CD4-positive, alpha-beta T cell treated with Interleukin-15 for 1 hour (primary cell): ENCODE results near the gene SEBOX.
"Not testable (repeated sequence)": the region's sequence is repeated elsewhere in the genome, so short reads cannot be mapped to it uniquely, and the experiment has no call there.

ENCODE experiments used
- DNase-seq: peaks from one replicate; pipeline ENCODE4 v3.0.0-alpha.2; 2020

Gene SEBOX

DNA sequence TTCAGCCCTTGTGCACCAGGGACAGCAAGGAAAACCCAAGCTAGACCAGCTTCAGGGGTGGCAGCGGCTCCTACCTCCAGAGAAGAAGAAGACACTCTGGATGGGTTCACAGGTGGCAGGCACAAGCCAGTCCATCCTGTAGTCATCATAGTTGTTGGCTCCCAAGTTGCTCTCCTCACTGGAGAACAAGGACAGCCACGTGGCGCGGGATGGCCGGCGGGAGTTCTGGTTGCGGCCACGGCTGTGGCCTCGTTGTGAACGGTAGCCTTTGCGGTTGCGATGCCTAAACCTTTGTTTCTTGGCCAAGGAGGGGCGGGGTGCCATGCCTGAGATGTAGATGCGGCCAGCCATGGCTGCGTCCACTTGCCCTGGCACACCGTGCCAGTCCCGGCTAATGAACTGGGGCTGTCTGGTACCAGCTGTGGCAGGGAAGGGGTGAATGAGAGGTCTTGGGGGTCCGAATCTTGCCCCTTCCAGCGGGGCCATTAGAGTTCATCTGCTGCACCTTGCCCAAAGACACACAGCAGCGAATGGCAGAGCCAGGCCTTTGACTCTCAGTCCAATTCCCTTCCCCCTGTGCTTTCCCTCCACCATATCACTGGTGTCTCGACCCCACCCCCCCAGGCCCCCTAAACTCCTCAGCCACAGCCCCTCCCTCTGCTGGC lies 2.8 kb upstream of the SEBOX start:
- DNase-seq: no peak

DNA sequence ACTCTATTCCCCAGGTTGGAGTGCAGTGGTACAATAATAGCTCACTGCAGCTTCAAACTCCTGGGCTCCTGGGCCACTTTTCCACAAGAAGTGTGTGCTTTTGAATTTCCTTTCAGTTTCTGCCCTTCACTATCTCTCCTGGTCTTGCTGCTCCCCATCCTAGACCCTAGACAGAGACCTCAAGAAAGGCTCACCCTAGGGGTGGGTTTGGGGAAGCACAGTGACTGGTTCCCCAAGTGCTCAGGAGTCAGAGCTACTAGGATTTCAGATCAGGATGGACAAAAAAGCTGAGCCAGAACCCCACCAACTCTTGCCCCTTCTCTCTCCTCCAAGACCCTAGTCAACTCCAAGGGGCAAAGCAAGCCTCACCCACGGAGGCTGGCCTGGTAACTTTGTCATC lies 1.6 kb upstream of the SEBOX start:
- DNase-seq: no peak

DNA sequence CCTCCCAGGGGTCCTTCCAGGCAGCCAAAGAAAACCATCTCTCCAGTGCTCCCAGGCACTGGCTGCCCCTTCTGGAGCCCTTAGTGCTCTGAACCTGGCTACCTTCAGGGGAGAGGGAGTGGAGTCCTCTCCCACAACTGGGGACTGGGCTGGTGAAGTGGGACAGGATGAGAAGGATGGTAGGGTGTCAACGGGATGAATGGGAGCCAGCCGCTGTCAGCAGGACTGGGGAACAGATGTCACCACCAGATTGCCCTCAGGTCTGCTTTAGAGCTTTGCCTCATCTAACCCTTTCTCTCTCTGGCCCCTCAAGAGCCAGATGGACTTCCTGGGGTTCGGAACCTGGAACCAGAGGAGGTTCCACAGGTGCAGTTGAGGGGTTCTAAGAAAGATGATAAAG lies 488 bp upstream of the SEBOX start:
- no peak for DNase-seq

DNA sequence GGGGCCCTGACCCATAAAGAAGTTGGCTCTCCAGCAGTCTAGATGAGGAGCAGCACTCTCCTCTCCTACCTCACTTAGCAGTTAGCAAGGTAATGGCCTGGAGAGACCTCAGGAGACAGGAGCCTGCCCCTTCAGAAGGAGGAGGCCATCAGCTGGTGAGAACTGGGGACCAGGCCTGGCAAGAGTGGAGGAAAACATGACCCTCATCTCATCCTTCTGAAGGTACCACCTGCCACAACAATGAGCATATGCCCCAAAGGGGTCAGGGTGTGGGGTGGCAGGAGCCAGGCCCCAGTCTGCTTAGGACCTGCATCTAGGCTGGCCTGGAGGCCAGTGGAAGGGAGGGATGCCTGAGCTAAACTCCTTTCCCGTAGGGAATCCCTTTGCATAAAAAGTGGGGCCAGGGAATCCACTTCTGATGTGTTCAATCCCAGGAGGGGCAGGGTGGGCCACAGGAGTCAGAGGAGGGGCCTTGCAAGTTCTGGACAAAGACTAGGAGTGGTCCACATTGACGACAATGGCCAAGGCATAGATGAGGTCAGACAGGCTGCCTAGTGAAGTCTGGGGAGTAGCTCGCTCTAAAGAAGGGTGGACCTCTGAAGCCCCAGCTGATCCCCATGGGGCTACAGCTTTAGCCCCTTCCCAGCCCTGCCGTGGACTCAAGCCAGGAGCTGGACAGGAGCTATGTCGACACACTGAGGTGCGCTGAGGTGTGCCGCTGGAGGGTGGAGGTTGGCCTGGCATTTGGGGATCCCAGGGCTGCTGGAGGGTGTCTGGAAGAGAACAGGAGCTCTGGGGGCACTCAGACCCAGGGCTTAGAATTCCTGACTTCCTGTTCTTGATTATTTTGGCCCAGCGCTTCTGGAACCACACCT lies 986 bp downstream of the SEBOX start:
- DNase-seq: no peak

DNA sequence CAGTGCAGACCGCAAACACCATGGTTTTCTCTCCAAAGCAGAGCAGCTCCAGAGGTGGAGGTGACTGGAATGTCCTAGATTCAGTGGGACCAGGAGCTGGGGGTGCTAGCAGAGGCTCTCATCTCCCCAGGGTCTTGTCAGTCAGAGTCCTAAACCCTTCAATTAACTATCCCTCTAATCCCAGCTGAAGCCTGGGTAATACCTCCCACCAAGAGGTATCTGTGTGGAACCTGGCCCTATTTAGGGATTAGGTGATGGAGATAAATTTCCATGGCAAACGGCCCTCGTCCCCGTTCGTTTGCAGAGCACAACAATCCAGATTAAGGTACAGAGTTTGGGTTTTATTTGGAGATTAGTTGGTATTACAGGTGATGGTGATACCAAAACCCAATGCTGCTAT lies 1.8 kb downstream of the SEBOX start:
- no peak for DNase-seq

DNA sequence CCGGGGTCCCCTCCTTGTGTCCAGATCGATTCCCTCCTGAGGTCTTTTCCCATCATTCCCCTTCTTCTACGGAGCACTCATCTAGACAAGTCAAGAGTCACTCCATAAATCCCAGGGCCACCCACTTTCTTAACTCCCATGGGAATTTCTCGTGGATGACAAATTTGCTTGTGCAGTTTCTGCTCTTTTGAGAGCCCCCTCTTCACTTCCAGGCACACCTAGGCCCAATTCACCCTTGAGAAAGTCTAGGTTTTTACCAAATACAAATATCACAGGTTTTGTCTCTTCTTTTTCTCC lies 7.2 kb downstream of the SEBOX start:
- no peak for DNase-seq

DNA sequence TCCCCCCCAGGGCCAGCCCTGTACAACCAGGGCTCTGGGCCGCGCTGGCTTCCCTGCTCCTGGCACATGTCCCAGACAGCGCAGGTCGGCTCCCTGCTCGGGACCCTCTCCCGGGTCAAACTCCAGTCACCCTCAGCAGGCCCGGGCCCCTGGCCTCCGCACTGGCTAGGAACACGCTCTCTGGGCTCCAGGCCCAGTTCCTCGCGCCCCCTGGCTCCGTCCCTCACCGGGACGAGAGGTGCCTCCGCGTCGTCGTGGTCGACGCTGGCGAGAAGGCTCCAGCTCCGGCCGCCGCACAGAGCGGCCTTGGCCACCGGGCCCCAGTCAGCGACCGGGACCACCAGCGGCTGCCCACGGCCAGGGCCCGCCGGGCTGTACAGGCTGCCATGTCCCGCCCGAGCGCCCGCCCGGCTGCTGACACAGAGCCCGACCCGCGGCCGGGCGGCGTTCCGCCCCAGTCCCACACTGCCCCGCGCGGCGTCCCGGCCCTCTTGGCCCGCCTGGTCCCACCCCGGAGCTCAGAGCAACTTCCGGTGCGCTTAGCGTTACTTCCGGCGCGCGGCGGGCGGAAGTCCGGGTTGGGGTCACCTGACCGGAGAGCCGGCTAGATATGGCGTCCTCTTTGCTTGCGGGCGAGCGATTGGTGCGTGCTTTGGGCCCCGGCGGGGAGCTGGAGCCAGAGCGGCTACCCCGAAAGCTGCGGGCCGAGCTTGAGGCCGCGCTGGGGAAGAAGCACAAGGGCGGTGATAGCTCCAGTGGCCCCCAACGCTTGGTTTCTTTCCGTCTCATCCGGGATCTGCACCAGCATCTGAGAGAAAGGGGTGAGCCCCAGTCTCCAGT lies 7.7 kb downstream of the SEBOX start, which contains the start of gene POLDIP2:
Gene POLDIP2, minus strand, starts transcription at position 467 of the 840 bp plus-strand sequence. Its CDS starts 79 bp downstream, at position 388.
- peak; percentile 96 for DNase-seq

DNA sequence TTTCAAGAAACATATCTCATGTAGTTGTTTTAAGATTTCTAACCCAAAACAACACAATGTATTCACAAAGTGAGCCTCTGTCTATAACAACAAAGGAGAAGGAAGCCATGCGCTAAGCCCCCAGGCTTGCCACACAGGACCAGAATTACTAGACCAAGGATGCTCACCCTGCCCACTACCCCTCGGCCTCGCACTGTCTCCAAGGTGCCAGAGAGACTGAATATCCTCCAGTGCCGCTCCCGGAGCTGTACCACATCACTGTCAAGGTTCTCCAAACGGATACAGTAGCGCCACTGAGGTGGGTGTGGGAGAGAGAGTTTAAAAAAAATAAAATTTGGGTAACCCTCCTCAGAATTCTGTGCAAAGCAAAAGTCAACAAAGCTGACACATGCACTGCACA lies 14.7 kb downstream of the SEBOX start:
- DNase-seq: no peak

DNA sequence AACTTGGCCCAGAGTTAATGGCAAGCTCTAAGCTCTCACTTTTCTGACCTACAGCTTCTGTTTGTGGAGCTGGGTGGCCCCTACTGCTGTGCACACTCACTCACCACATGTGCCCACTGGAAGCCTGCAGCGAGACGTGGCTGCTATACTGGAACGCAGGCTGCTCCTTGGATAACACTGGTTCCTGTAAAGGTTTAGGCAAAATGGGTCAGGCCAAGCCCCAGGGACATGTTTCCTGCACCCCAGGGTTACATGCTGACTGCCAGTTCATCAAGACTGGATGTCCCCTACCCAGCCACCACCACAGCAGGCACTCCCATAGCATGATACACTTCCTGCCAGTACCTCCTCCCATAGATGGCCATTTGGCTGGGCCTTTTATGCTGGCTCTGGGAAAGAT lies 16.0 kb downstream of the SEBOX start:
- DNase-seq: no peak

DNA sequence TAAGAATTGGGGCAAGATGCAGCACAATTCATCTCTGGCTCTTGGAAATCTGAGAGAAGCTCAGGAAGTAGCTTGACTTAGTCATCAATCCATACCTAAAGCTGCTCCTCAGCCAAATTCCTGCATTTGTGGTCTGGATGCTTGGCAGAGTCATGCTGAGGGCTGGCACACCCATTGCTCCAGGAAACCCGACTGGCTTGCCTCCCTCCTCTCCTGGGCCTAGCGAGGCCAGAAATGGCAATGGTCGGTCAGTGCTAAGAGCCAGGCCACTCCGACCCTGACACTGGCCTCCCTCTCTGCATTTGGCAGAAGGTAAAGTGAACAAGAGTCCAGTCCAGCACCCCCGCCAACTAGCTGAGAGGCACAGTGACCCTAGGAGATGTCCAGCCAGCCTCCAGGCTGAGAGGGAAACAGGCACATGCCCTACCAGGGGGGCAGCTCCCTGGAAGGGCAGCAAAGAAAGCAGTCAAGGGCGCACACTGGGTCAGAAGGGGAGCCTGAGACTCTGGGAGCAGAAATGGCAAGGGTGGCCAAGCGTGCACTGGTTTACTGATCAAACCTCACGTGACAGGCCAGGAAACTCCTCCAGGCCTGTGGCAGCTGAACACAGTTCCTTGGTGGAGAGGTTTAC lies 17.6 kb downstream of the SEBOX start:
- DNase-seq: no peak

DNA sequence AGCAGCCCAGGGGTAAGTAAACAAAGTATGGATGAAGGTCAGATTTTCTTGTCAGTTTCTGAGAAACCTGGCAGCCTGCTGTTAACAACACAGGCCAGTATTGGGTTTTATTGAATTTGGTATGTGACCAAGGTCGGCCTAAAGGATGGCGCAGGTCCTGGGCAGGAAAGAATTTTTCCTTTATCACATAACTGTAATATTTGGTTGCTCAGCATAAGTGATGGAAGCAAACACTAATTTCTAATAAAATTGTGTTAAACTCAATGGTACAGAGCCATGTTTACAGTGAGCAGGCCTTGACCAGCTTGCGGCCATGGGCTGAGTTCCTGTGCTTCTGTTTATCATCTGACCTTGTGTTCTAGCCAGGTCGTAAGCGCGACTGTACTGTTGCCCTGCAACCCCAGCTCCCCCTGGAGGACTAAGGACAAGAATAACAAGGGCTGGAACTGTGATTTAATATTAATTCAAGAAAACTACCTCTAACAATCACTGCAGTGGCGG lies 18.2 kb downstream of the SEBOX start:
- DNase-seq: no peak

DNA sequence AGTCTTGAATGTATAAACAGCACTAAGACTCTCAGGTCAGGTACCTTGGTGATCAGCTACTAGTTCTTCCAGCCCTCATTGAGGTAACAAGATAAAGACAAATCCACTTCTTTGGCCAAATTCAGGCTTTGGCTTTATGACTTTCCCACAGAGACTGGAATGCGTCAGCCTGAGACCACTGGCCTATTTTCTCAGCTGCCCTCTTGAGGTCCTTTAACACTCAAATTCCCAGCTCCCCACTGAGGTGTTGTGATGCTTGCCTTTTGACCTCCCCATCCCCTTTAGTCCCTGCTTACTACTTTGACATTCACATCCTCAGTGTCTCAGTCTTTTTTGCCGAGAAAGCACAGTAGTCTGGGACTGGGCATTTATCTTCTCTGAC lies 18.8 kb downstream of the SEBOX start:
- no peak for DNase-seq

DNA sequence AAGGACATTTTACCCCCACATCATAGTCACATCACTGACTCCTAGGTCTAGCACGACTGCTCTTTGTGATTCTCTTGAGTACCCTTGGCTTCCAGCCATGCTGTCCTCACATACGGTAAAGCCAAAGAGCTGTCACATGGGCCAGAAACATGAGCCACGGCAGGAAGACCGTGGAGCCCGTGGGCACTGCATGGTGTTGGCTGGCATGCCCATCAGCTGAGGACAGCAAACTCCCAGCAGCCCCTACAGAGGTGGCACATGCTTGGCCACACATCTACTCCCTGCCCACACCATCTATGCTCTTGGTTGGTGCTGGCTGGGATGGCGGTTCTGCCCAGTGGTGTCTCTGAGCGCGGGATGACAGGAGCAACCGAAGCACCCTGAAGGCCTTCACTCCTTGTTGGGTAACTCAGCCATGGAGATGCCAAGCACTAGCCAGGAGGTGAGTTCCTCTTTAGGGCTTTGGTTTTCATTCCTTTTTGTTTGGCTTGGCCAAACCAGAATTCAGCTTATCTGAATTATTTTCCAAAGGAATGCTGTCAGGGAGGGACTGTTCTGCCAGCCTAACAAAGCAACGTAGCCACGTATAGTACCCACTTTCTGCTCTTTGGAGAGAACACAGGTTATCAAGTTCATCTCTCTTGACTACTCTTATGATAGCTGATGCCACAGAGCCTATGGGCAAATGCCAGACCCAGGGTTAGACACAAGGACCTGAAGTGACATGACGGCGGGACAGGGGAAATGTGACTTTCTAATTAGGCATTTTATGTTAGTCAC lies 19.4 kb downstream of the SEBOX start:
- no peak for DNase-seq

DNA sequence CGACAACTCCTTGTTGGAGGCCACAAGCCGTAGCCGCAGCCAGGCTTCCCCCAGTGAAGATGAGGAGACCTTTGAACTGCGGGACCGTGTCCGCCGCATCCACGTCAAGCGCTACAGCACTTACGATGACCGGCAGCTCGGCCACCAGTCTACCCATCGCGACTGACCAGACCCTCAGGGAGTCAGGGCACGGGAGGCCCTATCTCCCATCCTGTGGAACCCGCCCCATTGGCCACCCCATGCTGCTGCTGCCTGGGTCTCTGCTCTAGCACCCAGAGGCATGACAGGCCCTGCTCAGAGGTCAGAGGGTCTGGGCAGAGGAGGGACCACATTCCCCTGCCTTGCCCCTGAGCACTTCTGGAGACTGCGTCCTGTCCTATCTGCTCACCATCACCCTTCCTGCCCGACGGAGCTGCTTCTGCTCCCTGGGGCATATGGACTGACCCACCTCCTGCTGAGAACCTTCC lies 20.5 kb downstream of the SEBOX start:
- no peak for DNase-seq

DNA sequence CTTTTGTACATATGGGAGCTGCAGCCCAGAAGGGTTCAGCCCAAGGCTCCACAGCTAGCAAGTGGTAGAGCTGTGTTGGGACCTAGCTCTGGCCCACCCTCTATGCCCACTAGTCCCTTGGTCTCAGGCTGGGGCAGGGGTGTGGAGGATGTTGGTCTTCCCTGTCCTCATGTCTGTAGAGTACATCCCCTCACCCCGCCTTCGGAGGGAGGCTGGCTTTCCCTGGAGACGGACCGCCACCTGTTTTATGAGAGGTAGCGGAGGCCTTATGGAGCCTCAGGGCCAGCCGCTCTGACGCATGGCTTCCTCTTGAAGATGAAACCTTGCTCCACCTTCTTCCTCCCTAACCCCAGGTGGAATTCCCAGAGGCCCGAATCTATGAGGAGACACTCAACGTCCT lies 21.0 kb downstream of the SEBOX start:
- DNase-seq: no peak

DNA sequence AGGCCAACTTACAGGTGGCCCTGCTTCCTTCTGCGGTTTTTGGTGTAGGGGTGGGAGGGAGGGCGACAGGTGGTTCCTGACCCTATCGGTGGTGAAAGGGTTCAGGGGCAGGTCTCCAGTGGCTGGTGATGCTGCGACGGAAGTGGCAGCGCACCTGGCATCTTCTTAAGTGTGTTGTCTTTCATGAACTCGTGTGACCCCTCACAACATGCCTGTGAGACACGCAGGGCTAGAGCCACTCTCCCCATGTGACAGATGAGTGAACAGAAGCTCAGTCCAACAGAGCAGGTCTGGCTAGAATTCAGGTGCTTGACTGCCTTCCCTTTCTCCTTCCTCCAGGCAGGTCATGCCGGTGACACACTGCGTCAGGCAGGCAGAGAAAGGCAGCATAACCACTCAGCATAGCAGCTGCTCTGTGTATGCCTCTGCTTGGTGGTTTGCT lies 21.5 kb downstream of the SEBOX start:
- no peak for DNase-seq

DNA sequence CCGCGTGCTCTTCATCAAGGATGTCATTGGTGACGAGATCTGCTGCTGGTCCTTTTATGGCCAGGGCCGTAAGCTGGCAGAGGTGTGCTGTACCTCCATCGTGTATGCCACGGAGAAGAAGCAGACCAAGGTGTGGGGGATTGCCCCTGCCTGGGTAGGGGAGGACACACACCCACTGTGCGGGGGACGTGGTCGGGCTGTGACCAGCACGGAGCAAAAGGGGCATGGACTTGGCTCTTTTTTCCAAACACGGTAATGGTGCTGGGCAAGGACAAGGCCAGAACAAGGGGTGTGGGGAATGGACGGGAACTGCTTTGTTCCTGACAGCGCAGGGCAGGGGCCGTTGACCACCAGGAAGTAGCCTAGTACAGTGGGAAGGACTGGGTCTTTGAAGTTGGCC lies 22.7 kb downstream of the SEBOX start:
- no peak for DNase-seq

DNA sequence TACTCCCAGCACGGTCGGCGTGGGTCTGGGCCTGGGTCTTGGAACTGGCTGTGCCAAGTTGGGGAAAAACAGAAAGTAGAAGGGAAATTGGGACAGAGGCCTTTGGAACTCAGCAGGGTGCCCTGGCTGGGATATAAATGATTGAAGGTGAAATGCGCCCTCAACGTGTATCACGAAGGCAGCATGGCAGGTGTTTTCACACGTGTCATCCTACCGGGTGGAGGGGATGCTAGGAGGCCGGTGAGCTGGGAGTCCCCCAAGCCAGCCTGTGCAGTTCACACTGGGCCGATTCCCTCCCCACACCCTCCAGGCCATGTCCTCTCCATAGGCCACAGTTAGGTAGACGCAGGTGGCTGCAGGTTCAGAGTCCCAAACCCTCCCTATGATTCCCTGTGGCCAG lies 23.5 kb downstream of the SEBOX start:
- DNase-seq: no peak

DNA sequence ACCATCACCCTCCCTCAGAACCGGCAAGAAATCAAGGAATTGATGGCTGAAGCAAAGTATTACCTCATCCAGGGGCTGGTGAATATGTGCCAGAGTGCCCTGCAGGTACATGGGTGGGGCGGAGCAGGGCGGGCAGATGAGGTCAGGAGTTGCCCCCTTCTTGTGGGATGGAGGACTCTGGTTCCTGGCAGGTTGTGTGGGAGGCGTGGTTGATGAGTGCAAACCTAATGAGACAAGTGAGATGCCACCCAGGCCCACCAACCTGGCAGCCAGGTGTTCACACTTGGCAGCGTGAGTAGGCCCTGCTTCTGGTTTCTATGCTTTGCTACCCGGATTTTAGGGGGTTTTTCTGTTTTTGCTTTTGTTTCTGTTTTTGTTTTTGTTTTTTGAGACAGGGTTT lies 24.6 kb downstream of the SEBOX start:
- no peak for DNase-seq

DNA sequence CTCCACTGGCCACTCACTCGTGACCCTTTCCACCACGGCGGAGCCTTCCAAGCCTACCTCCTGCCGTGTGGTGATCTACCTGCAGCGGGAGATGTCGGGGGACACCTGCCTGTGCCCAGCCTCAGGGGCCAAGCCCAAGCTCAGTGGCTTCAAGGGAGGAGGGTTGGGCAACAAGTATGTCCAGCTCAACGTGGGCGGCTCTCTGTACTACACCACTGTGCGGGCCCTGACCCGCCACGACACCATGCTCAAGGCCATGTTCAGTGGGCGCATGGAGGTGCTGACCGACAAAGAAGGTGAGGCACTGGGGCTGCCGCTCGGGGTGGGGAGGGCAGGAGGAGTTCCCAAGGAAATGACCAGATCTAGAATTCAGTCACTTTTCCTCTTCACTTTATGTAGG lies 25.6 kb downstream of the SEBOX start:
- no peak for DNase-seq

DNA sequence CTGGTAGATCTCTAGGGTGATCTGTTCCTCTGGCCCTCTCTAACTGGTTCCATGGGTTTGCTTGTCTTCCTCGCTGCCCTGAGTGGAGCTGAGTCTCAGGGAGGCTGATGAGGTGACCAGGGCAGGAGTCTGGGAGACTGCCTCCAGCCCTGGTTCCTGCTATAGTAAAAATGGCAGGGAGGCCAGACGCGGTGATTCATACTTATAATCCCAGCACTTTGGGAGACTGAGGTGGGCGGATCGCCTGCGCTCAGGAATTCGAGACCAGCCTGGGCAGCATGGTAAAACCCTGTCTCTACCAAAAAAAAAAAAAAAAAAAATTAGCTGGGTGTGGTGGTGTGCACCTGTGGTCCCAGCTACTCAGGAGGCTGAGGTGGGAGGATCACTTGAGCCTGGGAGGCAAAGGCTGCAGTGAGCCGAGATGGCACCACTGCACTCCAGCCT lies 26.2 kb downstream of the SEBOX start:
- not testable (repeated sequence) for DNase-seq
